ENCODE results near the gene RAB11FIP3.

RAB11FIP3 gene

GRCh38 chr16:424033-424622, 1.3 kb upstream of the RAB11FIP3 start:
- DNase-seq (ENCODE audit: low read depth in 1 of 2, low spot score in 1 of 2), result no peak

- DNase-seq (ENCODE audit: low read depth in 1 of 2, low spot score in 1 of 2), result no peak
Measured at GRCh38 chr16:424623-425081, 797 bp upstream of the RAB11FIP3 start.

- DNase-seq (ENCODE audit: low read depth in 1 of 2, low spot score in 1 of 2), result no peak
Measured at GRCh38 chr16:425740-426114, 278 bp downstream of the RAB11FIP3 start.

- DNase-seq (ENCODE audit: low read depth in 1 of 2, low spot score in 1 of 2), result no peak
Measured at GRCh38 chr16:426115-426905, 861 bp downstream of the RAB11FIP3 start.

- no peak for DNase-seq (ENCODE audit: low read depth in 1 of 2, low spot score in 1 of 2)
Measured at GRCh38 chr16:426906-427249, 1.4 kb downstream of the RAB11FIP3 start.

GRCh38 chr16:427250-427649, 1.8 kb downstream of the RAB11FIP3 start:
- no peak for DNase-seq (ENCODE audit: low read depth in 1 of 2, low spot score in 1 of 2)

- DNase-seq (ENCODE audit: low read depth in 1 of 2, low spot score in 1 of 2), result no peak
Measured at GRCh38 chr16:430904-431303, 5.5 kb downstream of the RAB11FIP3 start.

- DNase-seq (ENCODE audit: low read depth in 1 of 2, low spot score in 1 of 2), result no peak
Measured at GRCh38 chr16:440627-441026, 15.2 kb downstream of the RAB11FIP3 start.

GRCh38 chr16:441447-441846, 16.0 kb downstream of the RAB11FIP3 start:
- no peak for DNase-seq (ENCODE audit: low read depth in 1 of 2, low spot score in 1 of 2)

GRCh38 chr16:442976-443375, 17.5 kb downstream of the RAB11FIP3 start:
- no peak for DNase-seq (ENCODE audit: low read depth in 1 of 2, low spot score in 1 of 2)

- no peak for DNase-seq (ENCODE audit: low read depth in 1 of 2, low spot score in 1 of 2)
Measured at GRCh38 chr16:444027-444426, 18.6 kb downstream of the RAB11FIP3 start.

GRCh38 chr16:445566-445965, 20.1 kb downstream of the RAB11FIP3 start:
- no peak for DNase-seq (ENCODE audit: low read depth in 1 of 2, low spot score in 1 of 2)

- no peak for DNase-seq (ENCODE audit: low read depth in 1 of 2, low spot score in 1 of 2)
Measured at GRCh38 chr16:450385-450784, 24.9 kb downstream of the RAB11FIP3 start.

- no peak for DNase-seq (ENCODE audit: low read depth in 1 of 2, low spot score in 1 of 2)
Measured at GRCh38 chr16:450785-451512, 25.5 kb downstream of the RAB11FIP3 start.

GRCh38 chr16:454397-454940, 29.0 kb downstream of the RAB11FIP3 start:
- no peak for DNase-seq (ENCODE audit: low read depth in 1 of 2, low spot score in 1 of 2)

GRCh38 chr16:455453-455852, 30.0 kb downstream of the RAB11FIP3 start:
- no peak for DNase-seq (ENCODE audit: low read depth in 1 of 2, low spot score in 1 of 2)

- DNase-seq (ENCODE audit: low read depth in 1 of 2, low spot score in 1 of 2), result no peak
Measured at GRCh38 chr16:456891-457483, 31.5 kb downstream of the RAB11FIP3 start.

GRCh38 chr16:457732-458400, 32.4 kb downstream of the RAB11FIP3 start:
- DNase-seq (ENCODE audit: low read depth in 1 of 2, low spot score in 1 of 2), result no peak

- DNase-seq (ENCODE audit: low read depth in 1 of 2, low spot score in 1 of 2), result no peak
Measured at GRCh38 chr16:459761-460160, 34.3 kb downstream of the RAB11FIP3 start.

GRCh38 chr16:460787-461186, 35.3 kb downstream of the RAB11FIP3 start:
- DNase-seq (ENCODE audit: low read depth in 1 of 2, low spot score in 1 of 2), result no peak

GRCh38 chr16:463071-463470, 37.6 kb downstream of the RAB11FIP3 start:
- no peak for DNase-seq (ENCODE audit: low read depth in 1 of 2, low spot score in 1 of 2)
